Stimulated activated memory B cell treated with anti-CD40 and anti-IgM and Interleukin-4, amounts not matched to agents 10 μg/mL and 1 μg/mL and 100 μg/mL, for 72 hours (primary cell): Measurements from ENCODE around the gene CCDC158.
"Not testable (repeated sequence)": the region's sequence is repeated elsewhere in the genome, so short reads cannot be mapped to it uniquely, and the experiment has no call there.

ENCODE experiments used
- ATAC-seq: fragments of 150-1000 bp; cut with Tn5 transposase; 2 replicates; pipeline ENCODE4 v1.10.0; 2021
- H3K27ac Mint-ChIP-seq: one replicate; pipeline ENCODE4 v1.8.0; 2022; ENCODE audit warnings: mild to moderate bottlenecking, mixed read lengths
- H3K27me3 Mint-ChIP-seq: one replicate; pipeline ENCODE4 v1.8.0; 2022; ENCODE audit warnings: mixed read lengths
- H3K36me3 Mint-ChIP-seq: one replicate; pipeline ENCODE4 v1.8.0; 2022; ENCODE audit warnings: mixed read lengths
- H3K4me1 Mint-ChIP-seq: one replicate; pipeline ENCODE4 v1.8.0; 2022; ENCODE audit warnings: mixed read lengths
- H3K4me3 Mint-ChIP-seq: one replicate; pipeline ENCODE4 v1.8.0; 2022; ENCODE audit warnings: mild to moderate bottlenecking, moderate library complexity, mixed read lengths
- H3K9me3 Mint-ChIP-seq: one replicate; pipeline ENCODE4 v1.8.0; 2022; ENCODE audit warnings: mixed read lengths

The CCDC158 gene

GRCh38 chr4:76420762-76421581, at the start of gene CCDC158:
CCDC158 (minus strand) TSS chr4:76421141; CDS start chr4:76403207, 17,934 bp downstream.
- Mint-ChIP-seq H3K27ac (no peak within 1 kb of the TSS), H3K36me3 (no peaks in the 10 kb centered on the region), H3K9me3 (no peaks in the 10 kb centered on the region), H3K27me3 (peaks cover 36% of the 10 kb centered on the region), H3K4me3 (peak within 1 kb of the TSS; percentile 52), H3K4me1 (peaks cover 7% of the 10 kb centered on the region)
- ATAC-seq: peak; percentile 56

- Mint-ChIP-seq H3K27ac (no peak overlapping the region), H3K9me3 (peaks cover under 1% of the 10 kb centered on the region), H3K4me1 (no peaks in the 10 kb centered on the region), H3K4me3 (no peak overlapping the region), H3K36me3 (no peaks in the 10 kb centered on the region), H3K27me3 (no peaks in the 10 kb centered on the region)
- no peak for ATAC-seq
Observed at GRCh38 chr4:76470532-76470931, 49.6 kb upstream of the CCDC158 start.

- ATAC-seq: no peak
- no peaks in the 10 kb centered on the region for H3K36me3 Mint-ChIP-seq
- no peak overlapping the region for H3K4me3 Mint-ChIP-seq
- H3K27me3 Mint-ChIP-seq: no peaks in the 10 kb centered on the region
- no peak overlapping the region for H3K27ac Mint-ChIP-seq
- peaks cover 3% of the 10 kb centered on the region for H3K9me3 Mint-ChIP-seq
- no peaks in the 10 kb centered on the region for H3K4me1 Mint-ChIP-seq
Observed at GRCh38 chr4:76470064-76470463, 49.1 kb upstream of the CCDC158 start.

DNA sequence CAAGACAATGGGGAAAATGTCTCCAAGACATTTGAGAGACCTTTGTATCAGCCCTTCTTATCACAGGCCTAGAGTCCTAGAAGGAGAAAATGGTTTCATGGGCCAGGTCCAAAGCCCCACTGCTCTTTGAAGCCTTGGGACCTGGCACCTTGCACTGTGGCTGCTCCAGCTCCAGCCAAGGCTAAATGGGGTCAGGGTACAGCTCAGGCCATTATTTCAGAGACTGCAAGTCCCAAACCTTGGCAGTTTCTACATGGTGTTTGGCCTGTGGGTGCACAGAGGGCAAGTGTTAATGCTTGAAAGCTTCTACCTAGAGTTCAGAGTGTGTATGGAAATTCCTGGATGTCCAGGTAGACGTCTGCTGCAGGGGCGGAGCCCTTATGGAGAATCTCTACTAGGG, 42.6 kb upstream of the CCDC158 start:
- H3K27ac Mint-ChIP-seq: no peak overlapping the region

DNA sequence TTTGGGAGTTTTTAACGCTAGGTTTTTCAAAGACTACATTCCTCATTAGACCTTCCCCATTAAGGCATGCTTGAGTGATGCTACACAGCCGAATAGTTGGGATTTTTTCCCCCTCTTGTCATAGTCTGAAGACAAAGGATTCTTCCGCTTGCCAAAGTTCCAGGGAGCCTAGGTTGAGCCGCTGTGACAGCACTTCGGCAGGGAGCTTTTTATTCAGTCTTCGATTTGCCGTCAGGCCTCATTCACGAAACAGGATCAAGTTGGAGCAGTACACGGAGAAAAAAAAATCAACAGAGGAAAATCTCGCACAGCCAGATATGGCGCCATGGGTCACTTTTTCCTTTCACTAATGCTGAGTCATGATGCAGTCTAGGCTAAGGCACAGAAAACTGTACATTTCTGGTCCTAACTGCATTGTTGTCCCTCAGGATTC, 38.4 kb upstream of the CCDC158 start:
- ATAC-seq: no peak
- Mint-ChIP-seq H3K27me3 (peaks cover 15% of the 10 kb centered on the region), H3K4me1 (no peaks in the 10 kb centered on the region), H3K27ac (no peak overlapping the region), H3K36me3 (no peaks in the 10 kb centered on the region), H3K9me3 (peaks cover 9% of the 10 kb centered on the region), H3K4me3 (no peak overlapping the region)

More for the DNA sequence above, 42.6 kb upstream of the CCDC158 start:
- Mint-ChIP-seq H3K9me3 (peaks cover 13% of the 10 kb centered on the region), H3K36me3 (no peaks in the 10 kb centered on the region), H3K4me3 (no peak overlapping the region), H3K4me1 (no peaks in the 10 kb centered on the region), H3K27me3 (peaks cover 4% of the 10 kb centered on the region)
- ATAC-seq: no peak

DNA sequence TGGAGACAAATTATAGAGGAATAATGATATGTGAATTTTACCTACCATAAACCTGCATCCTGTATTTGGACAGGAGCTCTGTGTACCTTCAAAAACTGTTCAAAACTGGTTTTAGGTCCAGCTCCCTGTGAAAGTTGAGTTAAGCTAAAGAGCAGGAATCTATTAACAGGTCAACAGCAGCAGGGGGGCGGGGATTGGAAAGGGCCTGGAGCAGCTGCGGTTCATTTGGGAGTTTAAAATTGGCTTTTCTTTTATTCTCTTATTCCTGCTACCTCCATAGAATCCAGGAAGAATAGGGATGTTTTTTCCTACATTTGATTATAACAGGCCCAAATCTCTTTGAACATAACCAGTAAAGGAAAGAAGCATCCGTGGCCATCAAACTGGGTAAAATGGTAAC, 37.9 kb upstream of the CCDC158 start:
- H3K27ac Mint-ChIP-seq: no peak overlapping the region

DNA sequence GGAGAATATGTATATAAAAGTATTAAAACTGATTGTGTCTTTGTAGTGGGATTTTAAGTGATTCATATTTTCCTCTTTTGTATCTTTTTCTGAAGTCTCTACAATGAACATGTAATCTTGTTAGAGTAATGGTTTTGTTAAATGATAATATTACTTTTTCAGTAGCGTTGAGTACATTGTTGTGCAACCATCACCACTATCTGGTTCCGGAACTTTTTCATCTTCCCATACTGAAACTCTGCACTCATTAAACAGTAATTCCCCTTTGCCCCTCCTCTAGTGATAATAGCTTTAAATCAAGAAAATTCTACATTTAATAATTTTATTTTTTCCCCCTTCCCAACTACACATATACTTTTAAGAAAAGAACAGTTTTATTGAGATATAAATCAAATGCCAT, 37.4 kb upstream of the CCDC158 start:
- Mint-ChIP-seq H3K4me3 (no peak overlapping the region), H3K27me3 (peaks cover 22% of the 10 kb centered on the region), H3K9me3 (peaks cover 7% of the 10 kb centered on the region), H3K36me3 (no peaks in the 10 kb centered on the region), H3K4me1 (no peaks in the 10 kb centered on the region), H3K27ac (no peak overlapping the region)
- ATAC-seq: no peak

More for the DNA sequence above, 37.9 kb upstream of the CCDC158 start:
- no peak for ATAC-seq
- Mint-ChIP-seq H3K36me3 (no peaks in the 10 kb centered on the region), H3K9me3 (peaks cover 7% of the 10 kb centered on the region), H3K4me1 (no peaks in the 10 kb centered on the region), H3K27me3 (peaks cover 17% of the 10 kb centered on the region), H3K4me3 (no peak overlapping the region)

GRCh38 chr4:76457885-76458284, 36.9 kb upstream of the CCDC158 start:
- H3K4me1 Mint-ChIP-seq: no peaks in the 10 kb centered on the region
- H3K27me3 Mint-ChIP-seq: peaks cover 24% of the 10 kb centered on the region
- H3K27ac Mint-ChIP-seq: no peak overlapping the region
- H3K9me3 Mint-ChIP-seq: peaks cover 5% of the 10 kb centered on the region
- no peak overlapping the region for H3K4me3 Mint-ChIP-seq
- no peak for ATAC-seq
- no peaks in the 10 kb centered on the region for H3K36me3 Mint-ChIP-seq

GRCh38 chr4:76454073-76454472, 33.1 kb upstream of the CCDC158 start:
- ATAC-seq, H3K9me3 Mint-ChIP-seq, H3K4me3 Mint-ChIP-seq, H3K4me1 Mint-ChIP-seq, H3K27ac Mint-ChIP-seq, H3K36me3 Mint-ChIP-seq: not testable (repeated sequence)
- peaks cover 24% of the 10 kb centered on the region for H3K27me3 Mint-ChIP-seq

DNA sequence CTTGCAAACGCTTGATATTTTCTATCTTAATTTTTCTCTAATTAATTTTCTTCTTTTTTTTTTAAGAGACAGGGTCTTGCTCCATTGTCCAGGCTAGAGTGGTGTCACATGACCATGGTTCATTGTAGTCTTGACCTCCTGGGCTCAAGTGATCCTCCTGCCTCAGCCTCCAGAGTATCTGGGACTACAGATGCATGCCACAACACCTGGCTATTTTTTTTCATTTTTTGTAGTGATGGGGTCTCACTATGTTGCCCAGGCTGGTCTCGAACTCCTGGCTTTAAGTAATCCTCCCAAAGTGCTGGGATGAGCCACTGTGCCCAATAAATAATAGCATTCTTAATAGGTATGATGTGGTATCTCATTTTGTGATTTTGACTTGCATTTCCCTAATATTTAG, 32.3 kb upstream of the CCDC158 start:
- Mint-ChIP-seq H3K27ac (no peak overlapping the region), H3K9me3 (no peaks in the 10 kb centered on the region), H3K4me3 (no peak overlapping the region), H3K36me3 (no peaks in the 10 kb centered on the region), H3K27me3 (peaks cover 17% of the 10 kb centered on the region), H3K4me1 (no peaks in the 10 kb centered on the region)
- no peak for ATAC-seq

DNA sequence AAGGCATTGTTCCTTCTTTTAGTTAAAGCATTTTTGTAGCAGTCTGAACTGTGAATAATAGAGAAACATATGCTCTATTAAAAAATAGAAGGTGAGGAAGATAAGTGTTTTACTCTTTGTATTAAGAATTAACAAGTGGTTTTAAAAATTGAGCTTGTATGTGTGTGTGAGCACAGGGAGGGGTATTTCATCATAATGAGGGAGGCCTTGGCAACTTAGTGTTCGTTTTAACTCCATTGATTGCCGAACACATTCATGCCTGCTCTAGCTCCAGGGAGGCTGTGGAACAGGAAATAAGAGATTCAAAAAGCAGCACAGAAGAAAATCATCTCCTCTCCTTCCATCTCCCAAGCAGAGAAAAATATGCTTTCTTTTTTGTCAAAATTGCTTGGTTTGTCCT, 28.9 kb upstream of the CCDC158 start:
- H3K27me3 Mint-ChIP-seq: peaks cover 17% of the 10 kb centered on the region
- no peaks in the 10 kb centered on the region for H3K36me3 Mint-ChIP-seq
- no peak for ATAC-seq
- no peak overlapping the region for H3K27ac Mint-ChIP-seq
- no peaks in the 10 kb centered on the region for H3K4me1 Mint-ChIP-seq
- H3K4me3 Mint-ChIP-seq: no peak overlapping the region
- no peaks in the 10 kb centered on the region for H3K9me3 Mint-ChIP-seq

DNA sequence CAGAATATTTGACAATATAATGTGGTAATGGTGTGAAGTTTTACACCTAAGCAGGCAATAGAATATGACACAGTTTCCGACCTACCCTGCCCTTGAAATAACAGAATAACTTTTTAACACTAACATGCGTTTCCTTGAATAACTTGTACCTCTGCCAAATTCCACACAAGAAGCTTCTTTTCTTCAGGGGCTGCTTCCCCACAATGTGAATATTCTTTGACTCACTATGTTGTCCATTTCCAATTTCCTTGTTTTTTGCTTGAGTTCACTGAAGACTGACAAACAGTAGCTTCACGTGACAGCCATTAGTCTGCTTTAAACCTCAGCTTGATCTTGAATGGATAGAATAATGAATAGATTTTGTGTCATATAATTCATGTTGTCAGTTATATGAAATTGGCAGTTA, 28.4 kb upstream of the CCDC158 start:
- Mint-ChIP-seq H3K4me1 (no peaks in the 10 kb centered on the region), H3K4me3 (no peak overlapping the region), H3K36me3 (no peaks in the 10 kb centered on the region), H3K27me3 (peaks cover 17% of the 10 kb centered on the region), H3K9me3 (no peaks in the 10 kb centered on the region), H3K27ac (no peak overlapping the region)
- ATAC-seq: no peak

DNA sequence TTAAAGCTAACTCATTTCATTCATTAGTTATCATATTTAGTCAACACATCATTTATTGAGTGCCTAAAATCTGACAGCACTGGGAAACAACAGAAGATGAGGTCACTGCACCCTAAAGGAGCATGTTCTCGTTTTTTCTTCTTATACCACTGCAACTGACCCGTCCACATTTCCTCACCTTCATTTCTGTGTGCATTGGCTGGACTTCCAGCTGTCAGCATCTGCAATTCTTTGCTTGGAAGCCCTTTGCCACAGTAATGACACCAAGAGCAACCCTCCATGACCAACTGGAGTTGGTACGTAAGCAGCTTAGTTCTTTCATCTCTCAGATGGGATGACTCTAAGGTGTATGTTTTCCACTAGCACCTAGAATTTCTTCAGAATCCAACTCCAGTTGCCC, 27.3 kb upstream of the CCDC158 start:
- no peak for ATAC-seq
- Mint-ChIP-seq H3K36me3 (no peaks in the 10 kb centered on the region), H3K4me3 (no peak overlapping the region), H3K4me1 (no peaks in the 10 kb centered on the region), H3K27me3 (peaks cover 10% of the 10 kb centered on the region), H3K9me3 (no peaks in the 10 kb centered on the region), H3K27ac (no peak overlapping the region)

DNA sequence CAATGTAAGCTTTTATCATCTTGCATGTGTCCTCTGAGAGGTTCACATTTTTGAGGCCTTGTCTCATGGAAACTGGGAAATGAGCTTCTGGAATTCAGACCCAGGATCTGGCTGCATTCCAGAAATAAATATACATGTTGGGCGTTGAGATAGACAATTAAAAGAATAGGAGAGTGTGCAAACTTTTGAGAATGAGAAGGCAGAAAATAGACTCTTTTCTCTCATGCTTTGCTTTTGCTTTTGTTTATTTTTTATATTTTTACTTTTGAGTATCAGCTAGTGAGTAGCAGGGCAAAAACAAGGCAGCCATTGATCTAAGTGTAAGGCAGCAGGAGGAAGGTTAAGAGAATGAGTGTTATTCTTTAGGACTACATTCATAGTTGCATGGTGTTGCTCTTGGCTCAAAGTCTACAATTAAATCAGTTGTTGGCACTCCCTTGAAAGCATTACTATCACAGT, 26.5 kb upstream of the CCDC158 start:
- Mint-ChIP-seq H3K4me3 (no peak overlapping the region), H3K27me3 (peaks cover 8% of the 10 kb centered on the region), H3K36me3 (no peaks in the 10 kb centered on the region), H3K9me3 (no peaks in the 10 kb centered on the region), H3K4me1 (no peaks in the 10 kb centered on the region), H3K27ac (no peak overlapping the region)
- no peak for ATAC-seq

GRCh38 chr4:76445911-76446310, 25.0 kb upstream of the CCDC158 start:
- no peaks in the 10 kb centered on the region for H3K36me3 Mint-ChIP-seq
- H3K27ac Mint-ChIP-seq: no peak overlapping the region
- no peak overlapping the region for H3K4me3 Mint-ChIP-seq
- H3K27me3 Mint-ChIP-seq: peaks cover 18% of the 10 kb centered on the region
- no peaks in the 10 kb centered on the region for H3K4me1 Mint-ChIP-seq
- H3K9me3 Mint-ChIP-seq: no peaks in the 10 kb centered on the region
- ATAC-seq: no peak

GRCh38 chr4:76443376-76443775, 22.4 kb upstream of the CCDC158 start:
- Mint-ChIP-seq H3K4me1 (no peaks in the 10 kb centered on the region), H3K27me3 (peaks cover 31% of the 10 kb centered on the region), H3K9me3 (peaks cover 2% of the 10 kb centered on the region), H3K27ac (no peak overlapping the region), H3K4me3 (no peak overlapping the region), H3K36me3 (no peaks in the 10 kb centered on the region)
- ATAC-seq: no peak
